SK-MEL-5 (cell line): Measurements from ENCODE around the gene RHBDD2. TPM values are rescaled to one million over a fixed set of nuclear protein-coding genes. Genes with fewer than 3 reads are reported as not detected.

ENCODE experiments used
- DNase-seq: peaks from one replicate; pipeline ENCODE4 v3.0.0-alpha.2; 2016; ENCODE audit warnings: low read depth, low spot score
- in situ Hi-C: cut with HindIII; loops from 2 replicates; pipeline ENCODE4 v1.10.0; 2016; ENCODE audit warnings: low sequenced_read_pairs, high pct_unique_total_duplicates, low pct_unique_long_range_greater_than_20kb
- total RNA-seq: library from RNA; depleted of rRNA; stranded (reverse); fragments of >200 nt; shearing (Covaris generic); gene quantifications from 2 replicates; pipeline ENCODE4 v1.2.3, GENCODE V29; 2014; rRNA removed

The RHBDD2 gene
- total RNA-seq, 1 experiment from 2014 or later: 70.4 TPM

DNA sequence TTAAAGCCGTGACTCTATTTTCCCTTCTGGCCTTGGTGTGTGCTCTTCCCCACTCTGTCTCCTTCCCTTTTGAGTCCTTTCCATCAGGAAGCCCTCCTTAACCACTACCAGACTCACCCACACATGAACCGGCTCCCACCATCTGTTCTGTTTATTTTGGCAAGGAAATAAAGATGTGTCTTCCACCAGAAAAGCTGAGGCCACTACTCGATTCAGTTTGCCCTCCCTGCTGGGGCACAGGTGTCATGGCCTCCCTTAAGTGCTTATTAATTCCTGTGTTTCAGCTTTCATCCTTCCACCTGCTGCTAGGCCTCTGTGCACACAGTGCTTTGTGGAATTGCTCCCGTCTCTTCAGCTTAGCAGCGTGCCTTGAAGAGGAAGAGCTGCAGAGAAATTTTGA is 52.8 kb downstream of the RHBDD2 start:
- in situ Hi-C loops: no loop called here
- DNase-seq: no peak

GRCh38 chr7:75937958-75938786 is 59.3 kb downstream of the RHBDD2 start:
- DNase-seq: peak; percentile 96
- in situ Hi-C loops: no loop called here

Other genes with a start within 250 kb of the RHBDD2 start
- 44.5 and 52.1 TPM in 2 replicates for gene HIP1, start 140.1 kb upstream of the RHBDD2 start, total RNA-seq
- gene CCL26, start 106.8 kb upstream of the RHBDD2 start, total RNA-seq: not detected in 2 replicates
- gene CCL24, start 65.2 kb upstream of the RHBDD2 start, total RNA-seq: not detected in 2 replicates
- gene POR, start 36.1 kb downstream of the RHBDD2 start, total RNA-seq: 136 and 150 TPM in 2 replicates
- gene TMEM120A, start 115.6 kb downstream of the RHBDD2 start, total RNA-seq: 40.8 and 50.2 TPM in 2 replicates
- gene STYXL1, start 169.0 kb downstream of the RHBDD2 start, total RNA-seq: 49.0 and 56.4 TPM in 2 replicates
- gene MDH2, start 169.1 kb downstream of the RHBDD2 start, total RNA-seq: 173 and 184 TPM in 2 replicates